NT2/D1 (cell line): ENCODE data around the gene RNH1.

Experiments used
- SUZ12 ChIP-seq: IDR thresholded peaks from 2 replicates; pipeline ENCODE4 v1.6.1; 2011; ENCODE audit not compliant: insufficient read length, insufficient read depth; ENCODE audit errors: extremely low read depth
- YY1 ChIP-seq: IDR thresholded peaks from 2 replicates; pipeline ENCODE4 v1.6.1; 2011; ENCODE audit not compliant: insufficient read length, insufficient read depth
- ZNF274 ChIP-seq: IDR thresholded peaks from 2 replicates; pipeline ENCODE4 v1.6.1; 2011; ENCODE audit warnings: mild to moderate bottlenecking, low read depth, low read length

DNA sequence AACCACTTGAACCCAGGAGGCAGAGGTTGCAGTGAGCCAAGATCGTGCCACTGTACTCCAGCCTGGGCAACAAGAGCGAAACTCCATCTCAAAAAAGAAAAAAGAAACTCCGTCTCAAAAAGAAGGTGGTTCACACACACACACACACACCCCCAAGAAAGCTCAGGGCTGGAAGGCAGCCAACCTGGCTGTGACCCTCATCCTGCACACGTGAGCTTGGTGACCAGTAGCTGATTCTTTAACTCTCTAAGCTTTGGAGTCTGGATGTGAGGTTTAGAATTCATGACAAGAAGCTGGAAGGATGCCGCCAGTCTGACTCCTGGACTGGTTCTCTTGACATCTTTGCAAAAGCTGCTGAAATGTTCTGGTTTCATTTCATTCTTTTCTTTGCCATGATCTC, 1.9 kb upstream of the RNH1 start:
- TF ChIP-seq YY1, result no peak
- no peak for TF ChIP-seq ZNF274
- TF ChIP-seq SUZ12, result no peak
